Gastroesophageal sphincter (tissue), 3 donors: Measurements from ENCODE around the gene TMIGD2.

Source experiments
- EP300 ChIP-seq: sonication (generic); formaldehyde crosslinking; IDR thresholded peaks from one replicate; pipeline ENCODE4 v1.6.1; 2017; ENCODE audit warnings: antibody characterized with exemption, mild to moderate bottlenecking
- TF ChIP-seq, protein P1 (sequence below), 4 experiments: fragments of 200-600 bp in 2 of 4; fragments of 450-650 bp in 2 of 4; sonication (generic) in 1 of 4; IDR thresholded peaks; one replicate each; pipeline ENCODE4 v1.5.1; 2017 to 2019; ENCODE audit warnings: antibody characterized with exemption in 4 of 4, mild to moderate bottlenecking in 2 of 4, moderate library complexity in 2 of 4

DNA sequence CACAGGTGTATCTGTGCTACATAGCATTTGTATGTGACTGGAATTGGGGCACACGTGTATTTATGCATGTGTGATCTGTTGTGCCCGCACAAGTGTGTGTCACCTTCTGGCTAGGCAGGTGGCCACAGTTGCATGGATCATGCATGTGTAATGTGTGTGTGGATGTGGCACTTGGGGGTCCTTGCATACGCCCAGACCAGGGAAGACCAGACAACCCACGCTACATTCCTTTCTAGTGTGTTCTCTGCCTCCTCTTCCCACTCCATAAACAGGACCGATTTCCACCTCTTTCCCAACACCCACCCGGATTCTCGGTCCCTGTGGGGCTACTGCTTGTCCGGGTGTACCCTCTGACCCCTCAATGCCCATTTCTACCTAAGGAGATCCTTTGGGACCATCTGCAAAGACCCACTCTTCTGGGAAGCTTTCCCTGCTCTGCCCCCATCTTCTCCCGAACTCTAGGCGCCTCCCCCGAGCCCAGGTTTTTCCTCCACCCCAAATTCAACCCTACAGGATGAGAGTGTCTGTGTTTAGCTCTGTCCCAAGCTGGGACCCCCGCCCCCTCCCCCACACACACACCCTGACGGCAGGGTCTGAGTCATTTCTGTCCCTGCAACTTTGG is 24.1 kb upstream of the TMIGD2 start:
- TF ChIP-seq, protein P1, sequence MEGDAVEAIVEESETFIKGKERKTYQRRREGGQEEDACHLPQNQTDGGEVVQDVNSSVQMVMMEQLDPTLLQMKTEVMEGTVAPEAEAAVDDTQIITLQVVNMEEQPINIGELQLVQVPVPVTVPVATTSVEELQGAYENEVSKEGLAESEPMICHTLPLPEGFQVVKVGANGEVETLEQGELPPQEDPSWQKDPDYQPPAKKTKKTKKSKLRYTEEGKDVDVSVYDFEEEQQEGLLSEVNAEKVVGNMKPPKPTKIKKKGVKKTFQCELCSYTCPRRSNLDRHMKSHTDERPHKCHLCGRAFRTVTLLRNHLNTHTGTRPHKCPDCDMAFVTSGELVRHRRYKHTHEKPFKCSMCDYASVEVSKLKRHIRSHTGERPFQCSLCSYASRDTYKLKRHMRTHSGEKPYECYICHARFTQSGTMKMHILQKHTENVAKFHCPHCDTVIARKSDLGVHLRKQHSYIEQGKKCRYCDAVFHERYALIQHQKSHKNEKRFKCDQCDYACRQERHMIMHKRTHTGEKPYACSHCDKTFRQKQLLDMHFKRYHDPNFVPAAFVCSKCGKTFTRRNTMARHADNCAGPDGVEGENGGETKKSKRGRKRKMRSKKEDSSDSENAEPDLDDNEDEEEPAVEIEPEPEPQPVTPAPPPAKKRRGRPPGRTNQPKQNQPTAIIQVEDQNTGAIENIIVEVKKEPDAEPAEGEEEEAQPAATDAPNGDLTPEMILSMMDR (IDR thresholded peaks at IDR 0.05) = no peak
- TF ChIP-seq EP300 = no peak
